ENCODE measurements around the gene MROH8. TPM values are rescaled to one million over a fixed set of nuclear protein-coding genes. Genes with fewer than 3 reads are reported as not detected.

The MROH8 gene
- total RNA-seq, result 0.38 and 0.45 TPM in 2 replicates

DNA sequence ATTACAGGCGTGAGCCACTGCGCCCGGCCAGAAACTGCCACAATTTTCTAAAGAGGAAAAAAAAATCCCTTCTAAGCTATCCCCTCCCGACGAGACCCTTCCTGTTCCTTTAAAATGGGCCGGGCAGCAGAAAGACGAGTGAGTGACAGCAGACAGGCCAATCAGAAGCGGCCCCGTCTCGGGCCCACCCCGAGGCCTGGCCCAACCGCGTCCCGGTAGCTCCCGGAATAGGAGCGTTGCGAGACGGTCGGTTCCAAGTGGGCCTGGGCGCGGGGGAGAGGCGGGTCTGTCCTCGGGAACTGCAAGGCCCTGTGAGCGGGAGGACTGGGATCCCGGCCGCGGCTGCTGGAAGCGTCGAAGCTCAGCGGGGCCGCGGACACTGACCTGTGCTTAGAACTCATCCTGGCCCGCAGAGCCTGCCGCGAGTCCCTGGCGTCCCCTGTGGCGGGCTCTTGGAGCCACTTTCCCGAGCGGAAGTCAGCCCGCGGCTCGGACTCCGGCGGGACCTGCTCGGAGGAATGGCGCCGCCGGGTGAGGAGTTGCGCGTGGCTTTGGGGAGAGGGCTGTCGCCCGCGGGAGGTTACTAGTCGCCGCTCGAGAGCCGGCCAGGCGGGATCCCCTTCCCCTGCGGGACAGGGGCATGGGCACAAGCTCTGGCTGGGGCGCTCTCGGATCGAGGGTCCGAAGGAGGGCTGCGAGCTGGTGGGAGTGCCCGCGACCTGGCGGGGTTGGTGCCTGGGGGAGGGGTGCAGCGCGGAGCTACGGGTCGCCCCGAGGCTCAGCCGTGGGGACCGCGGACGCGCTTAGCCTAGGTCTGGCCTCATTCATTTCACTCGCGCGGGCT is at the start of gene MROH8, which contains the start of gene RPN2:
TSS of gene MROH8 (minus strand) at position 710 of the 844 bp plus-strand sequence.
TSS of gene RPN2 (plus strand) at position 492 of the 844 bp plus-strand sequence. CDS start at position 519, 27 bp downstream.

DNA sequence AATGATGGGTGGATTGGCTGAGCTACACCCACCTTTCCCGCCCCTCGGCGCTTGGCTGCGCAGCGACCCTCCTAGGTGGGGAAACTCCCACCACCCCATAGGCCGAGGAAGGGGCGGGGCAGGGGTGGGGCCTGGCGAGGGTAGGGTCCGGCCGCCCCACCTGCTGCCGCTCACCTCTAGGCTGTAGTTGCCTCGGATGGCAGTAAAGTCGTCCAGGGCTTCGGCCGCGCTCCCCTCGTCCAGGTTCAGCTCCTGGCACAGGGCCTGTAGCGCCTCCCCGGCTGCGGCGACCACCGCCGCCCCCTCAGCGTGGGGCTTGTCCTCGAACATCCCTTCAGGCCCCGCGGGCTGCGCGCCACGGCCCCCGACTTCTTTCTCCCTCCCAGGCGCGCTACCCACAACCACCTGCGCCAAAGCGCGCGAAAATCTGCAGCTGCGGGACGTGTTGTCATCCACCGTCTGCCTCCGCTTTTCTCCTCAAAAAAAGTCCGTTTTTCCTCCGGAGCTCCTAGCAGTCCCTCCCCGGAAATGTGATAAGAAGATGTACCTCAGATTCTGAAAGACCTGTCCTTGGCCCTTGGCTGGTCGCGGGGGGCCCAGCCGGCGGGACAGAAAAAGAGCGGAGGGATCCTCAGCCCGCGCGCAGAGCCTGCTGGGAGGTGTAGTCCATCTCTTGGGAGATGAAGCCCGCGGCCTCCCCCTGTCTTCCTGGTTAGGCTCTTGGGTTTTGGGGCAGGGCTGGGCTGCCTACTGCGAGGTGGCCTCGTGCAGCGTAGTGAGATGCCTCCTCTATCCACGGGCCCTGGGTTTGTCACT is 83.5 kb downstream of the MROH8 start, which contains the start of gene RBL1:
TSS of gene RBL1 (minus strand) at position 399 of the 816 bp plus-strand sequence. CDS start at position 330, 69 bp downstream.

Other genes starting within 250 kb of the MROH8 start
- 20.6 and 21.2 TPM in 2 replicates for gene SAMHD1, start 227.8 kb downstream of the MROH8 start, total RNA-seq
- gene RBL1, start 83.6 kb downstream of the MROH8 start, total RNA-seq, result 7.8 and 8.6 TPM in 2 replicates
- 165 and 198 TPM in 2 replicates for gene RPN2, start 218 bp downstream of the MROH8 start, total RNA-seq
- not detected in 2 replicates for gene GHRH, start 82.3 kb upstream of the MROH8 start, total RNA-seq
- gene MANBAL, start 110.1 kb upstream of the MROH8 start, total RNA-seq, result 11.9 and 16.0 TPM in 2 replicates
- 15.1 and 18.9 TPM in 2 replicates for gene SRC, start 166.6 kb upstream of the MROH8 start, total RNA-seq